Measurements from ENCODE around the gene SKIC2. TPM values are rescaled to one million over a fixed set of nuclear protein-coding genes. Genes with fewer than 3 reads are reported as not detected.

Gene SKIC2
- polyA plus RNA-seq, 2 donors = 39.1 to 58.0 TPM

DNA sequence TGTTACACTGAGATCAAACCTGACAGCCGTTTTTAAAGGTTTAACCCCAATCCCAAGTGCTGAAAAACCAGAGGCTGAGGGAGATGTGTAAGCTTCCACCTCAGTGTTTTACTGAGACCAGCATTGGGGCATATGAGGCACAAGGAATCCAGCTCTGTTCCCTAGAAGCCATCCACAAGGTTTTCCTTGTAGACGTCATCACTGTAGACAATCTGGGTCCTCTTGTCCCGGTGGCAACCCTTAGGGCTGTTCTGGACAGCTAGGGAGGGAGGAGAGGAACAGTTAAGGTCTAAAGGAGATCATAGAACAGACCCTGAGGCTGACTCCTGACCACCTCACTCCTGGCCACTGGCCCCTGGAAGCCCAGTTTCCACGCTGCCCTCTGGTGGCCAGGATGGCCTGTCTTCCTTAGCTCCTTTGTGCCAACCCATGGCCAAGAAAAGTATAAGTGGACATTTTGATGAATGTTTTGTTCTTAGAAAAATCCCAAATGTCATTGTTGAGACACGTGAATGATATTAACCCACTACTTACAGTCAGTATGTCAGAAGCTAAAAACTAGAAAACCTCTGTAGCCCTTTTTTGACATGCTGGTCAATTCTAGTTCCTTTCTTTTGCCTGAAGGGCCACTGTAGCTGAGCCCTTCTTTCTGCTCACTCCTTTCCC lies 6.7 kb upstream of the SKIC2 start:
- Histone ChIP-seq H3K9me3 (ENCODE audit: control insufficient read depth in 2 of 2, insufficient read depth in 1 of 2, low read depth in 1 of 2, low read length in 1 of 2) (no peaks in the 10 kb centered on the region), H3K4me3 (ENCODE audit: low read depth in 1 of 2, low read length in 2 of 2) (no peak overlapping the region), H3K36me3 (ENCODE audit: control insufficient read depth in 2 of 2, insufficient read depth in 2 of 2, low read length in 1 of 2) (peaks cover 25 to 30% of the 10 kb centered on the region in 2 donors), H3K4me1 (ENCODE audit: control insufficient read depth in 2 of 2, insufficient read depth in 2 of 2, low read length in 1 of 2) (no peaks in the 10 kb centered on the region), H3K27ac (ENCODE audit: low read depth in 2 of 2, low read length in 1 of 2) (peak overlapping the region in 1 of 2 donors; percentile 14), H3K27me3 (ENCODE audit: control insufficient read depth in 1 of 2, insufficient read depth in 2 of 2, low read length in 2 of 2) (no peaks in the 10 kb centered on the region)
- WGBS, 2 donors = 49% methylated on average over 5 of the region's 5 CpGs

DNA sequence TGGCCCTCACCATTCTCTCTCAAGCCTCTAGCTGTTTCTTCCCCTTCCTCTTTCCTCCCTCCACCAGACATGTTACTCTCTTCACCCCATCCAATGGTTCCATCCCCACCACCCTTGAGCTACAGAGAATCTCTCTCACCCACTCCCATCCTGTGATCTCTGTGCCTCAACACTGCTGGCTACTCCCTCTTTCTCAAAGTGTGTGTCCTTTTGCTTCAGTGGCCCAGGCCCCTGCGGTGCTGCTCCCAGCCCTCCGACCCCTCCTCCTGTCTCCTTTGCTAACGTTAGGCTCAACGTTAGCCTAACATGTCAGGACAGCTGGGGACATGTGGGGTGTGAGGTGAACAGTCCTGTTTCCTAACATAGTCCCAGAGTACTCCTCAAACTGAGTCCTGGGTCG lies 6.1 kb upstream of the SKIC2 start:
- Histone ChIP-seq H3K36me3 (ENCODE audit: control insufficient read depth in 2 of 2, insufficient read depth in 2 of 2, low read length in 1 of 2) (peaks cover 25 to 30% of the 10 kb centered on the region in 2 donors), H3K27me3 (ENCODE audit: control insufficient read depth in 1 of 2, insufficient read depth in 2 of 2, low read length in 2 of 2) (no peaks in the 10 kb centered on the region), H3K27ac (ENCODE audit: low read depth in 2 of 2, low read length in 1 of 2) (no peak overlapping the region), H3K4me1 (ENCODE audit: control insufficient read depth in 2 of 2, insufficient read depth in 2 of 2, low read length in 1 of 2) (no peaks in the 10 kb centered on the region), H3K9me3 (ENCODE audit: control insufficient read depth in 2 of 2, insufficient read depth in 1 of 2, low read depth in 1 of 2, low read length in 1 of 2) (no peaks in the 10 kb centered on the region), H3K4me3 (ENCODE audit: low read depth in 1 of 2, low read length in 2 of 2) (no peak overlapping the region)
- 62 to 70% methylated on average over 5 of the region's 5 CpGs for WGBS, 2 donors

DNA sequence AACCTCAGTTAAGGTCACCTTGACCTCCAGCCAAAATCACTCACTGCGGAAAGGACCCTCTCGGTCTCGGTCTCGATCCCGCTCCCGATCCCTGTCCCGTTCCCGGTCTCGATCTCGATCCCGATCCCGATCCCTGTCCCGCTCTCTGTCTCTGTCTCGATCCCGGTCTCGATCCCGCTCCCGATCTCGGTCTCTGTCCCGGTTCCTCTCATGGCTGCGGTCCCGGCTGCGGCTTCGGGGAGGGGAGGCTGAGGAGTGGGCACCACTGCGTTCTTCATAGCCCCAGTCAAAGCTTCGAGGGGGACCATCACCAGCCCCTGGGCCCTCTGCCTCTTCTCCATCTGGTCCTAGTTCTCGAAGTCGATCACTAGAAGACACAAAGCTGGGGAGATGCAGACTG lies 4.5 kb upstream of the SKIC2 start:
- Histone ChIP-seq H3K9me3 (ENCODE audit: control insufficient read depth in 2 of 2, insufficient read depth in 1 of 2, low read depth in 1 of 2, low read length in 1 of 2) (no peaks in the 10 kb centered on the region), H3K27me3 (ENCODE audit: control insufficient read depth in 1 of 2, insufficient read depth in 2 of 2, low read length in 2 of 2) (no peaks in the 10 kb centered on the region), H3K4me3 (ENCODE audit: low read depth in 1 of 2, low read length in 2 of 2) (no peak overlapping the region), H3K4me1 (ENCODE audit: control insufficient read depth in 2 of 2, insufficient read depth in 2 of 2, low read length in 1 of 2) (peaks cover 0 to 6% of the 10 kb centered on the region in 2 donors), H3K36me3 (ENCODE audit: control insufficient read depth in 2 of 2, insufficient read depth in 2 of 2, low read length in 1 of 2) (peaks cover 25 to 30% of the 10 kb centered on the region in 2 donors), H3K27ac (ENCODE audit: low read depth in 2 of 2, low read length in 1 of 2) (no peak overlapping the region)
- WGBS, 2 donors = 96 to 97% methylated on average over 28 of the region's 28 CpGs

DNA sequence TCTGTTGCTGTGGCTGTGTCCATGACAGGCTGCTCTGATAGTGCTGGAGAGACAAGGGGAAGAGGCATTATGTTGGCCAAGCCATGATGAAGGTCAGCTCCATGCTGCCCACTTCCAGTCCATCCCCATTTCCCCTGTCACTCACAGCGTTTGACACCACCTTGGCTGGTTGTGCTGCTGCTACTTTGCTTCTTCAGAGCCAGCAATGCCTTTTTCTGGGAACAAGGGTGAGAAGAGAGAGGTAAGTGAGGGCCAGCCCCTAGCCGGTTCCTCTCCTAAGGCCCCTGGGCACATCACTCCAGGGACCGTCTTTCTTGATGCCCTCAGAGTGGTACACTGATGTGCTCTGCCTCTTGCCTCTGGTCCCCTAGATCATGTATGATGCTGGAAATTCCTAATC lies 2.2 kb upstream of the SKIC2 start:
- Histone ChIP-seq H3K27ac (ENCODE audit: low read depth in 2 of 2, low read length in 1 of 2) (no peak overlapping the region), H3K4me1 (ENCODE audit: control insufficient read depth in 2 of 2, insufficient read depth in 2 of 2, low read length in 1 of 2) (peaks cover 3 to 10% of the 10 kb centered on the region in 2 donors), H3K4me3 (ENCODE audit: low read depth in 1 of 2, low read length in 2 of 2) (no peak overlapping the region), H3K27me3 (ENCODE audit: control insufficient read depth in 1 of 2, insufficient read depth in 2 of 2, low read length in 2 of 2) (no peaks in the 10 kb centered on the region), H3K9me3 (ENCODE audit: control insufficient read depth in 2 of 2, insufficient read depth in 1 of 2, low read depth in 1 of 2, low read length in 1 of 2) (no peaks in the 10 kb centered on the region), H3K36me3 (ENCODE audit: control insufficient read depth in 2 of 2, insufficient read depth in 2 of 2, low read length in 1 of 2) (peaks cover 25 to 34% of the 10 kb centered on the region in 2 donors)
- WGBS, 2 donors = 61 to 93% methylated on average over 3 of the region's 3 CpGs

DNA sequence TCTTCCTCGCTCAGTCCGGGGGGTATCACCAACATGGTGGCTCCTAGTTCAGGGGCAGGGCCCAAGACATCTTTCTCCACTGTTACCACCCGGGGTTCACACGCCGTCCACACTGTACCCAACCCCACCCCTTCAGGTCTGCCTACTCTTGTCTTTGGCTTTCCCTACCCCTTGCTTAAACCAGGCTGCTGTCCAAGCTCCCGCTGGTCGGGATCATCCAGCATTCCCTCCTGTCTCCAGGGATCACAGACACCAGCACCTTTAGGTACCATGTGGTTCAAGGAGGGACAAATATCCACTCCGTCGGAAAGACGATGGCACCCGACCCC lies 599 bp upstream of the SKIC2 start:
- peaks cover 31 to 39% of the 10 kb centered on the region in 2 donors for H3K36me3 ChIP-seq (ENCODE audit: control insufficient read depth in 2 of 2, insufficient read depth in 2 of 2, low read length in 1 of 2)

DNA sequence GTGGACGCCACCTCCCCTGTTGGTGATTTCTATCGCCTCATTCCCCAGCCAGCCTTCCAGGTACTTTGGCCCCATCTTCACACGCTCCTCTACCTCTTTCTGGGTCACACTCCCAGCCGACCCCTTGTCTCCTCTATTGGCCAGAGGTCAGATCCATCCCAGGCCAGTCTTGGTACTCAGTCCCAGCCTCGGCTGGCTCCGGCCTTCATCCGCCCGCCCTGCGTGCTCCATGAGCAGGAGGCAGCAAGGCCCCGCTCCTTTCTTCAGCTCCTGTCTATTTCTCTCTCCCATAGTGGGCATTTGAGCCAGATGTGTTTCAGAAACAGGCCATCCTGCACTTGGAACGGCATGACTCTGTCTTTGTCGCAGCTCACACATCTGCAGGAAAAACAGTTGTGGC lies 2.6 kb downstream of the SKIC2 start:
- no peak overlapping the region for H3K27ac ChIP-seq (ENCODE audit: low read depth in 2 of 2, low read length in 1 of 2)
- no peak overlapping the region for H3K4me3 ChIP-seq (ENCODE audit: low read depth in 1 of 2, low read length in 2 of 2)
- no peaks in the 10 kb centered on the region for H3K27me3 ChIP-seq (ENCODE audit: control insufficient read depth in 1 of 2, insufficient read depth in 2 of 2, low read length in 2 of 2)
- peaks cover 31 to 44% of the 10 kb centered on the region in 2 donors for H3K36me3 ChIP-seq (ENCODE audit: control insufficient read depth in 2 of 2, insufficient read depth in 2 of 2, low read length in 1 of 2)
- H3K4me1 ChIP-seq (ENCODE audit: control insufficient read depth in 2 of 2, insufficient read depth in 2 of 2, low read length in 1 of 2) = peaks cover 3 to 10% of the 10 kb centered on the region in 2 donors
- no peaks in the 10 kb centered on the region for H3K9me3 ChIP-seq (ENCODE audit: control insufficient read depth in 2 of 2, insufficient read depth in 1 of 2, low read depth in 1 of 2, low read length in 1 of 2)
- 94 to 95% methylated on average over 12 of the region's 12 CpGs for WGBS, 2 donors

More for the DNA sequence above, 599 bp upstream of the SKIC2 start:
- peak overlapping the region; percentile 74 to 93 for H3K27ac ChIP-seq (ENCODE audit: low read depth in 2 of 2, low read length in 1 of 2)
- peaks cover 3 to 10% of the 10 kb centered on the region in 2 donors for H3K4me1 ChIP-seq (ENCODE audit: control insufficient read depth in 2 of 2, insufficient read depth in 2 of 2, low read length in 1 of 2)
- H3K27me3 ChIP-seq (ENCODE audit: control insufficient read depth in 1 of 2, insufficient read depth in 2 of 2, low read length in 2 of 2) = no peaks in the 10 kb centered on the region
- H3K4me3 ChIP-seq (ENCODE audit: low read depth in 1 of 2, low read length in 2 of 2) = peak overlapping the region; percentile 82 to 98
- no peaks in the 10 kb centered on the region for H3K9me3 ChIP-seq (ENCODE audit: control insufficient read depth in 2 of 2, insufficient read depth in 1 of 2, low read depth in 1 of 2, low read length in 1 of 2)
- WGBS, 2 donors = 4 to 8% methylated on average over 11 of the region's 11 CpGs

DNA sequence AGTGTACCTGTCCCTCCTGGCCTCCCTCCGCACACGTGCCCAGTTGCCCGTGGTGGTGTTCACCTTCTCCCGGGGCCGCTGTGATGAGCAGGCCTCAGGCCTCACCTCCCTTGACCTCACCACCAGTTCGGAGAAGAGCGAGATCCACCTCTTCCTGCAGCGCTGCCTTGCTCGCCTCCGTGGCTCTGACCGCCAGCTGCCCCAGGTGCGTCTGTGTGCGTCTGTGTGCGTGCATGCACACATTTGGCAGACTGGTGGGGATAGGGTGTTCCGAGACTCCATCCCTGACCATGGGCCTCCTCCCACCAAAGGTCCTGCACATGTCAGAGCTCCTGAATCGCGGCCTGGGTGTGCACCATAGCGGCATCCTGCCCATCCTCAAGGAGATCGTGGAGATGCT lies 4.9 kb downstream of the SKIC2 start:
- Histone ChIP-seq H3K36me3 (ENCODE audit: control insufficient read depth in 2 of 2, insufficient read depth in 2 of 2, low read length in 1 of 2) (peaks cover 40 to 60% of the 10 kb centered on the region in 2 donors), H3K27me3 (ENCODE audit: control insufficient read depth in 1 of 2, insufficient read depth in 2 of 2, low read length in 2 of 2) (no peaks in the 10 kb centered on the region)

DNA sequence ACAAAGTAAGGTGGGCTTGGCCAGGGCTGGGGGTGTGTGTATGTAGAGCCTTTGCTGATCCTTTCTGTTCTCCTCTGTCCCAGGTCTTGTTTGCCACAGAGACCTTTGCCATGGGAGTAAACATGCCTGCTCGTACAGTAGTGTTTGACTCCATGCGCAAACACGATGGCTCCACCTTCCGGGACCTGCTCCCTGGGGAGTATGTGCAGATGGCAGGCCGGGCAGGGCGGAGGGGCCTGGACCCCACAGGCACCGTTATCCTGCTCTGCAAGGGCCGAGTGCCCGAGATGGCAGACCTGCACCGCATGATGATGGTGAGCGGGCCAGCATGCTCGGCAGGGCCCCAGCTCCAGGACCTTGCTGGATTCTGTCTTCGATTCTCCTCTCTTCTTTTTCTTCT lies 6.7 kb downstream of the SKIC2 start:
- Histone ChIP-seq H3K27me3 (ENCODE audit: control insufficient read depth in 1 of 2, insufficient read depth in 2 of 2, low read length in 2 of 2) (no peaks in the 10 kb centered on the region), H3K36me3 (ENCODE audit: control insufficient read depth in 2 of 2, insufficient read depth in 2 of 2, low read length in 1 of 2) (peaks cover 46 to 75% of the 10 kb centered on the region in 2 donors), H3K9me3 (ENCODE audit: control insufficient read depth in 2 of 2, insufficient read depth in 1 of 2, low read depth in 1 of 2, low read length in 1 of 2) (no peaks in the 10 kb centered on the region), H3K4me3 (ENCODE audit: low read depth in 1 of 2, low read length in 2 of 2) (no peak overlapping the region), H3K27ac (ENCODE audit: low read depth in 2 of 2, low read length in 1 of 2) (no peak overlapping the region), H3K4me1 (ENCODE audit: control insufficient read depth in 2 of 2, insufficient read depth in 2 of 2, low read length in 1 of 2) (peaks cover under 1 to 2% of the 10 kb centered on the region in 2 donors)
- WGBS, 2 donors = 89 to 90% methylated on average over 13 of the region's 13 CpGs

More for the DNA sequence above, 4.9 kb downstream of the SKIC2 start:
- no peaks in the 10 kb centered on the region for H3K9me3 ChIP-seq (ENCODE audit: control insufficient read depth in 2 of 2, insufficient read depth in 1 of 2, low read depth in 1 of 2, low read length in 1 of 2)
- H3K27ac ChIP-seq (ENCODE audit: low read depth in 2 of 2, low read length in 1 of 2) = no peak overlapping the region
- WGBS, 2 donors = 96 to 97% methylated on average over 19 of the region's 19 CpGs
- H3K4me1 ChIP-seq (ENCODE audit: control insufficient read depth in 2 of 2, insufficient read depth in 2 of 2, low read length in 1 of 2) = peaks cover 3 to 7% of the 10 kb centered on the region in 2 donors
- H3K4me3 ChIP-seq (ENCODE audit: low read depth in 1 of 2, low read length in 2 of 2) = no peak overlapping the region

DNA sequence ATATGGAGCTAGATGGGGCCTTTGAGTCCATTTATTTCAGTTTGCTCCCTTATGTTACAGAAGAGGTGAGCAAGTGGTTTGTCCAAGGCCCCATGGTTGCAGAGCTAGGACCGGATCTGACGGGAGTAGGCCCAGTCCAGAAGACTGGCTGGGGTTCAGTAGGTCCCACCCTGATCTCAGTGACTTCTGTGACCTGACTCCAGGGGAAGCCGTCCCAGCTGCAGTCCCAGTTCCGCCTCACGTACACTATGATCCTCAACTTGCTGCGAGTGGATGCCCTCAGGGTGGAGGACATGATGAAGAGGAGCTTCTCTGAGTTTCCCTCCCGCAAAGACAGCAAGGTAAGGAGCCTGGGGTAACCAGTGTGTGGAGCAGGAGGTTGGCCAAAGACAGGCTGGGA lies 7.5 kb downstream of the SKIC2 start:
- peaks cover 46 to 67% of the 10 kb centered on the region in 2 donors for H3K36me3 ChIP-seq (ENCODE audit: control insufficient read depth in 2 of 2, insufficient read depth in 2 of 2, low read length in 1 of 2)
- H3K4me3 ChIP-seq (ENCODE audit: low read depth in 1 of 2, low read length in 2 of 2) = no peak overlapping the region
- no peak overlapping the region for H3K27ac ChIP-seq (ENCODE audit: low read depth in 2 of 2, low read length in 1 of 2)
- peaks cover 3 to 8% of the 10 kb centered on the region in 2 donors for H3K4me1 ChIP-seq (ENCODE audit: control insufficient read depth in 2 of 2, insufficient read depth in 2 of 2, low read length in 1 of 2)
- H3K9me3 ChIP-seq (ENCODE audit: control insufficient read depth in 2 of 2, insufficient read depth in 1 of 2, low read depth in 1 of 2, low read length in 1 of 2) = no peaks in the 10 kb centered on the region
- no peaks in the 10 kb centered on the region for H3K27me3 ChIP-seq (ENCODE audit: control insufficient read depth in 1 of 2, insufficient read depth in 2 of 2, low read length in 2 of 2)
- WGBS, 2 donors = 84 to 88% methylated on average over 7 of the region's 7 CpGs
